HG02981 (cell line): Measurements from ENCODE around the gene RAP2B.
"Not testable (repeated sequence)": the region's sequence is repeated elsewhere in the genome, so short reads cannot be mapped to it uniquely, and the experiment has no call there.

Experiments
- ATAC-seq: cut with Tn5 transposase; IDR thresholded peaks from one replicate; pipeline ENCODE4 v1.9.1; 2021; ENCODE audit warnings: mild to moderate bottlenecking, moderate library complexity; ENCODE audit not compliant: unreplicated experiment

Gene RAP2B

DNA sequence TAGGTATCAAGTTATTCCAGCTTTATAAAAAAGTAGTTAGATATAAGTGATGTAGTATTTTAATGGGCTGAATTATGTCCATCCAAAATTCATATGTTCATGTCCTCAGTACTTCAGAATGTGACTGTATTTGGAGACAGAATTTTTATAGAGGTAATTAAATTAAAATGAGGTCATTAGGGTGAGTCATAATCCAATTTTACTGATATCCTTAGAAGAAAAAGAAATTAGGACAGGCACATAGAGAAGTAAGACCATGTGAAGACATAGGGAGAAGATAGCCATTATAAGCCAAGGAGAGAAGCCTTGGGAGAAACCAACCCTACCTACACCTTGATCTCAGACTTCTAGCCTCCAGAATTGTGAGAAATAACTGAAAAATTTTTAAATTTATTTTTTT is 30.3 kb downstream of the RAP2B start:
- ATAC-seq = no peak

GRCh38 chr3:153193786-153194476 is 31.9 kb downstream of the RAP2B start:
- not testable (repeated sequence) for ATAC-seq

DNA sequence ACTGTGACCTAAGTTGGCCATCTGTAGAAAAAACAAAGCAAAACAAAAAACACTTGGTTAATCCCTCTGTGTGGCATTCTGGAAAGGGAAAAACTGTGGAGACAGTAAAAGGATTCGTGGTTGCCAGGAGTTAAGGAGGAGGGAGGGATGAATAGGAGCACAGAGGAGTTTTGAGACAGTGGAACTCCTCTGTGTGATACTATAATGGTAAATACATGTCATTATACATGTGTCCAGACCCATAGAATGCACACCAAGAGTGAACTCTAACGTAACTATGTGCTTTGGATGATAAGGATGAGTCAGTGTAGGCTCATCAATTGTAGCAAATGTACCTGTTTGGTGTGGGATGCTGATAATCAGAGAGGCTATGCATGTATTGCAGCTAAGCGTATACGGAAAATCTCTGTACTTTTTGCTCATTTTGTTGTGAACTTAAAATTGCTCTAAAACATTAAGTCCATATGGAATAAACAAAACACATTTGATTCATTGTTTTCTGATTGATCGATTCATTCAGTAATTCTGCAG is 33.4 kb downstream of the RAP2B start:
- ATAC-seq = no peak

DNA sequence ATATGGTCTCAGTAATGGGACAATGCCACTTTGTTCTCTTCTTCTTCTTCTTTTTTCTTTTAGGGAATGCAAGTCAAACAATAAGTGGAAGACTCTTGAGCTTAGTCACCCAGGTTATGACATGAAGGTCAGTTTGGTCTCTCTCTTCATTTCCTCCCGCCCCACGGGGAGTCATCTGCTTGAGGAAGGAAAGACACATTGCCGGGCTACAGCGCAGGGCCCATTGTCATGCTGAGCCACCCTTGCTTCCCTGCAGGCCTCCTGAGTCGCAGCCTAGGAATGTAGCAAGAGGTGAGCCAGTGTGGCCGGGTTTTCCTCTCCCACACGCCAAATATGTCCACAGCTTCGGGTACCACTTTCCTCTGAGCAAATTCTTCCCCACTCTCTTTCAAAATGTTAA is 47.6 kb downstream of the RAP2B start:
- no peak for ATAC-seq

- ATAC-seq = no peak
Measured at GRCh38 chr3:153210146-153210545, 48.1 kb downstream of the RAP2B start.

DNA sequence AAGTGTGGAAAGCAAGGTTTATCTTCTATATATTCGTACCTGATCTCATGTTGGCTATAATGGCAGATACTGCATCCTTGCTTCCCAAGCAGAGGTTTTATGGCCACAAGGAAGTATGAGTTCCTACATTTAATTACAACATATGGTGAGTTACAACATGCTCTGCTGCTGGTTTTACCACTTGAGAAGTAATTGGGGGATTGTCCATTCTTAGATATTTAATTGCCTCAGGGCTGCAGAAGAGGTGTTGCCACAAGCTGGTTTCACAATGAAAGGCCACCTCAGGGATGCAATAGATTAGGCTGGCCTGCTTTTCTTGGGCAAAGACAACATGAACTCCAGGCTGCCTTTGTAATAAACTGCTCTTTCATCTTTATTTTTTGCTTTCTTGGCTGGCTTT is 48.6 kb downstream of the RAP2B start:
- no peak for ATAC-seq

DNA sequence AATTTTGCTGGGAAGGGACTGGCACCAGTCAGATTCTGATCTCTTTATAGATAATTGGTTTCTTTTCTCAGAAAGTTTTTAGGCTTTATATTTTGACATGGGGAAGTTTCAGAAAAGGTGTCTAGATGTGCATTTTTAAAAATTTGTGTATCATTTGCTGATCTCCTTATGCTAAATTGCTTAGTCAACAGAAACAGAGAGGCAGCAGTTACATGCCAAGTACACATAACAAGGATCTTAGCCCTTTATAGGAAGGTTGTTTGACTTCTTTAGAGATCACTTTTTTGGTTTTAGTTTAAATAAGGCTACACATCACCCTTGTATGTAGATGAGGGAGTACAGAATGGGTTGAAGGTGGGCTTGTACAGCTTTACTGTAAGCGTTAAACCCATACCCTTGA is 53.5 kb downstream of the RAP2B start:
- ATAC-seq = no peak

DNA sequence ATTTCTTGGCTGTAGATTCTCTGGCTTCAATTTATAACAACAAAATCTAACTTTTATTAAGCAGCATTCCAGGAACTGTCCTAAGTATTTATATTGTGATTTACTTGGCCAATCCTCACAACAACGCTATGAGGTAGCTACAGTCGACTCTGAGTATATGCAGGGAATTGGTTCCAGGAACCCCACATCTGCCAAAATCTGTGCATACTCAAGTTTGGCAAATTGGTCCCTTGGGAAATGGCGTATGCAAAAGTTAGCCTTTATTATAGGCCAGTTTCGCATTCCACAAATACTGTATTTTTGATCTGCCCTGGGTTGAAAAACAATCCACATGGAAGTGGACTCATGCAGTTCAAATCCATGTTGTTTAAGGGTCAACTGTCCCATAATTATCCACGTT is 53.9 kb downstream of the RAP2B start:
- ATAC-seq = no peak

DNA sequence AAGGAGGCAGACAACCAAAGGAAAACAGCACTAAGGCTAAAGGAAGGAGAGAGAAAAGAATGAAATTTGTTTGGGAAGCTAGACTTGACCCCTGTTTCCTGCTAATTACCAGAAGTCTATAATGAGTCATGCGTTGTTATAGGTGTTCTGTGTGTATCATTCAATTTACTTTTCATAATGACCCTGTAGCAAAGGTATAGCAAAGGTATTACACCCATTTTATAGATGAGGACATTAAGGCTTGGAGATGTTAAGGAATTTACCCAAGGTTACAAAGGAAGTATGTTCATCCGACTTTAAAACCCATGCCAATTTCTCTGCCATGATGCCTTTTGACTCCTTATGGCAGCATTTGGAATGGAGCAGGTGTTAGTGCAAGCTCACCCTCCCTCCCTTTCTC is 54.9 kb downstream of the RAP2B start:
- ATAC-seq = no peak

DNA sequence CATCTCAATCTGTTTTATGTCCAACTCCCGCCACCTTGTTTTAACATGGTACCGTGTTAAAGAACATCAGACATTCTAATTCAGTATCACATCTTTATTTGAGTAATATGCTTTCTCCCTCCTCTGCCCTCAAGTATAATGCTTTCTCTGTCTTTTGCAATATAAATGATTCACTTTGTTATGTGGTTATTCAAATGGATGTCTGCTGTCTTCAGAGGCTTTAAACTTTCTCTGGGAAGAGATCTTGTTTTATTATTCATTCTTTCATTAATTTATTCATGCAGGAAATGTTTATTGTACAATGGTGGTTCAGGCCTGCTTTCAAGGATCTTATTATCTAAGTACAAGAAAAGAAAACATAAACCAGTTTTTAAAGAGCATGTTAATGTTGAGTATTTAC is 57.1 kb downstream of the RAP2B start:
- no peak for ATAC-seq
